ENCODE measurements around the gene AMFR.

The AMFR gene

GRCh38 chr16:56425439-56425832 is at the start of gene AMFR:
AMFR (minus strand) TSS chr16:56425545; CDS start chr16:56425327, 218 bp downstream.
- DNase-seq (ENCODE audit: low read depth in 2 of 2): peak; percentile 20 to 59

GRCh38 chr16:56470666-56471065 is 45.3 kb upstream of the AMFR start:
- no peak for DNase-seq (ENCODE audit: low read depth in 2 of 2)

GRCh38 chr16:56470232-56470631 is 44.9 kb upstream of the AMFR start:
- DNase-seq (ENCODE audit: low read depth in 2 of 2): no peak

- no peak for DNase-seq (ENCODE audit: low read depth in 2 of 2)
Measured at GRCh38 chr16:56469748-56470147, 44.4 kb upstream of the AMFR start.

GRCh38 chr16:56468800-56469199 is 43.5 kb upstream of the AMFR start:
- DNase-seq (ENCODE audit: low read depth in 2 of 2): no peak

GRCh38 chr16:56466344-56466743 is 41.0 kb upstream of the AMFR start:
- DNase-seq (ENCODE audit: low read depth in 2 of 2): no peak

- DNase-seq (ENCODE audit: low read depth in 2 of 2): no peak
Measured at GRCh38 chr16:56463153-56463552, 37.8 kb upstream of the AMFR start.

- DNase-seq (ENCODE audit: low read depth in 2 of 2): no peak
Measured at GRCh38 chr16:56462064-56462796, 36.9 kb upstream of the AMFR start.

- DNase-seq (ENCODE audit: low read depth in 2 of 2): no peak
Measured at GRCh38 chr16:56460101-56460500, 34.8 kb upstream of the AMFR start.

GRCh38 chr16:56457927-56458470 is 32.7 kb upstream of the AMFR start:
- no peak for DNase-seq (ENCODE audit: low read depth in 2 of 2)

GRCh38 chr16:56451753-56452689 is 26.7 kb upstream of the AMFR start:
- no peak for DNase-seq (ENCODE audit: low read depth in 2 of 2)

GRCh38 chr16:56450986-56451752 is 25.8 kb upstream of the AMFR start, which contains the start of the genes NUDT21 and OGFOD1:
NUDT21 (minus strand) TSS chr16:56451332; CDS start chr16:56451202, 130 bp downstream.
OGFOD1 (plus strand) TSS chr16:56451554; CDS start chr16:56451613, 59 bp downstream.
- peak; percentile 88 to 91 for DNase-seq (ENCODE audit: low read depth in 2 of 2)

GRCh38 chr16:56450275-56450985 is 25.1 kb upstream of the AMFR start:
- DNase-seq (ENCODE audit: low read depth in 2 of 2): no peak

- DNase-seq (ENCODE audit: low read depth in 2 of 2): no peak
Measured at GRCh38 chr16:56448005-56448404, 22.7 kb upstream of the AMFR start.

- no peak for DNase-seq (ENCODE audit: low read depth in 2 of 2)
Measured at GRCh38 chr16:56447286-56447685, 21.9 kb upstream of the AMFR start.

- DNase-seq (ENCODE audit: low read depth in 2 of 2): no peak
Measured at GRCh38 chr16:56438038-56438437, 12.7 kb upstream of the AMFR start.

GRCh38 chr16:56436258-56436657 is 10.9 kb upstream of the AMFR start:
- no peak for DNase-seq (ENCODE audit: low read depth in 2 of 2)

GRCh38 chr16:56428091-56428490 is 2.7 kb upstream of the AMFR start:
- no peak for DNase-seq (ENCODE audit: low read depth in 2 of 2)

GRCh38 chr16:56426585-56426984 is 1.2 kb upstream of the AMFR start:
- DNase-seq (ENCODE audit: low read depth in 2 of 2): no peak

GRCh38 chr16:56424791-56425438 is 430 bp downstream of the AMFR start:
- DNase-seq (ENCODE audit: low read depth in 2 of 2): peak; percentile 2 to 12
